ENCODE measurements around the gene LGR6.

LGR6 gene

GRCh38 chr1:202202500-202203168 lies 9.0 kb downstream of the LGR6 start:
- Histone ChIP-seq H3K36me3 (ENCODE audit: insufficient read depth, low read length) (no peaks in the 10 kb centered on the region), H4K20me1 (ENCODE audit: insufficient read depth, low read length, poor library complexity, severe bottlenecking) (no peaks in the 10 kb centered on the region), H3K9ac (ENCODE audit: low read depth, low read length, poor library complexity, severe bottlenecking) (no peak overlapping the region), H3F3A (ENCODE audit: low read depth) (no peaks in the 10 kb centered on the region), H2AFZ (ENCODE audit: low read length) (no peak overlapping the region), H3K4me2 (ENCODE audit: low read depth, low read length, poor library complexity, severe bottlenecking) (no peak overlapping the region), H3K4me1 (ENCODE audit: insufficient read depth, low read length, poor library complexity, severe bottlenecking) (peaks cover 13% of the 10 kb centered on the region), H3K4me3 (ENCODE audit: low read length, poor library complexity, severe bottlenecking) (no peak overlapping the region), H3K9me2 (replicated peaks; ENCODE audit: low read depth, low read length) (no peaks in the 10 kb centered on the region), H3K27me3 (ENCODE audit: insufficient read depth, low read length, poor library complexity, severe bottlenecking) (no peaks in the 10 kb centered on the region), H3K9me3 (ENCODE audit: insufficient read depth, low read depth, low read length) (no peaks in the 10 kb centered on the region), H3K79me2 (ENCODE audit: insufficient read depth, low read length) (no peaks in the 10 kb centered on the region)
- no peak for TF ChIP-seq EZH2phosphoT487 (IDR thresholded peaks at IDR 0.05; ENCODE audit: borderline replicate concordance)
- TF ChIP-seq CTCF (conservative IDR thresholded peaks at IDR 0.05; ENCODE audit: low read length), result no peak

- Histone ChIP-seq H3K27me3 (ENCODE audit: insufficient read depth, low read length, poor library complexity, severe bottlenecking) (no peaks in the 10 kb centered on the region), H3K36me3 (ENCODE audit: insufficient read depth, low read length) (no peaks in the 10 kb centered on the region), H4K20me1 (ENCODE audit: insufficient read depth, low read length, poor library complexity, severe bottlenecking) (no peaks in the 10 kb centered on the region), H3K4me3 (ENCODE audit: low read length, poor library complexity, severe bottlenecking) (no peak overlapping the region), H3K9me3 (ENCODE audit: insufficient read depth, low read depth, low read length) (no peaks in the 10 kb centered on the region), H3F3A (ENCODE audit: low read depth) (no peaks in the 10 kb centered on the region), H3K4me1 (ENCODE audit: insufficient read depth, low read length, poor library complexity, severe bottlenecking) (peaks cover 13% of the 10 kb centered on the region), H3K9me2 (replicated peaks; ENCODE audit: low read depth, low read length) (no peaks in the 10 kb centered on the region), H3K4me2 (ENCODE audit: low read depth, low read length, poor library complexity, severe bottlenecking) (no peak overlapping the region), H2AFZ (ENCODE audit: low read length) (no peak overlapping the region), H3K79me2 (ENCODE audit: insufficient read depth, low read length) (no peaks in the 10 kb centered on the region), H3K9ac (ENCODE audit: low read depth, low read length, poor library complexity, severe bottlenecking) (no peak overlapping the region)
- TF ChIP-seq CTCF (conservative IDR thresholded peaks at IDR 0.05; ENCODE audit: low read length) (no peak), EZH2phosphoT487 (IDR thresholded peaks at IDR 0.05; ENCODE audit: borderline replicate concordance) (no peak)
These were observed 9.8 kb downstream of the LGR6 start for GRCh38 chr1:202203238-202204039.

- Histone ChIP-seq H3K9ac (ENCODE audit: low read depth, low read length, poor library complexity, severe bottlenecking) (no peak overlapping the region), H3K36me3 (ENCODE audit: insufficient read depth, low read length) (no peaks in the 10 kb centered on the region), H3K79me2 (ENCODE audit: insufficient read depth, low read length) (no peaks in the 10 kb centered on the region), H3K4me2 (ENCODE audit: low read depth, low read length, poor library complexity, severe bottlenecking) (no peak overlapping the region), H3K27me3 (ENCODE audit: insufficient read depth, low read length, poor library complexity, severe bottlenecking) (no peaks in the 10 kb centered on the region), H3K9me2 (replicated peaks; ENCODE audit: low read depth, low read length) (no peaks in the 10 kb centered on the region), H3K4me3 (ENCODE audit: low read length, poor library complexity, severe bottlenecking) (no peak overlapping the region), H3K9me3 (ENCODE audit: insufficient read depth, low read depth, low read length) (no peaks in the 10 kb centered on the region), H4K20me1 (ENCODE audit: insufficient read depth, low read length, poor library complexity, severe bottlenecking) (no peaks in the 10 kb centered on the region), H2AFZ (ENCODE audit: low read length) (no peak overlapping the region), H3K4me1 (ENCODE audit: insufficient read depth, low read length, poor library complexity, severe bottlenecking) (peaks cover 13% of the 10 kb centered on the region), H3F3A (ENCODE audit: low read depth) (no peaks in the 10 kb centered on the region)
- TF ChIP-seq EZH2phosphoT487 (IDR thresholded peaks at IDR 0.05; ENCODE audit: borderline replicate concordance) (no peak), CTCF (conservative IDR thresholded peaks at IDR 0.05; ENCODE audit: low read length) (no peak)
These were observed 10.5 kb downstream of the LGR6 start for GRCh38 chr1:202204065-202204464.

Data from Loucy (cell line).